Esophagus squamous epithelium (tissue), 4 donors: ENCODE measurements around the gene LRP11.

Source experiments
- POLR2A ChIP-seq, 4 donors: fragments of 450-650 bp; IDR thresholded peaks; one replicate each; pipeline ENCODE4 v1.6.1; 2017; ENCODE audit warnings: antibody characterized with exemption in 4 of 4, mild to moderate bottlenecking in 4 of 4, moderate library complexity in 3 of 4
- TF ChIP-seq, protein P1 (sequence below), 6 experiments: fragments of 450-650 bp in 4 of 6; fragments of 200-600 bp in 2 of 6; sonication (generic) in 2 of 6; IDR thresholded peaks; one replicate each; pipeline ENCODE4 v1.5.1; 2016 to 2019; ENCODE audit warnings: antibody characterized with exemption in 6 of 6, mild to moderate bottlenecking in 4 of 6, moderate library complexity in 4 of 6

GRCh38 chr6:149783551-149783950 is 80.6 kb downstream of the LRP11 start:
- TF ChIP-seq, protein P1, sequence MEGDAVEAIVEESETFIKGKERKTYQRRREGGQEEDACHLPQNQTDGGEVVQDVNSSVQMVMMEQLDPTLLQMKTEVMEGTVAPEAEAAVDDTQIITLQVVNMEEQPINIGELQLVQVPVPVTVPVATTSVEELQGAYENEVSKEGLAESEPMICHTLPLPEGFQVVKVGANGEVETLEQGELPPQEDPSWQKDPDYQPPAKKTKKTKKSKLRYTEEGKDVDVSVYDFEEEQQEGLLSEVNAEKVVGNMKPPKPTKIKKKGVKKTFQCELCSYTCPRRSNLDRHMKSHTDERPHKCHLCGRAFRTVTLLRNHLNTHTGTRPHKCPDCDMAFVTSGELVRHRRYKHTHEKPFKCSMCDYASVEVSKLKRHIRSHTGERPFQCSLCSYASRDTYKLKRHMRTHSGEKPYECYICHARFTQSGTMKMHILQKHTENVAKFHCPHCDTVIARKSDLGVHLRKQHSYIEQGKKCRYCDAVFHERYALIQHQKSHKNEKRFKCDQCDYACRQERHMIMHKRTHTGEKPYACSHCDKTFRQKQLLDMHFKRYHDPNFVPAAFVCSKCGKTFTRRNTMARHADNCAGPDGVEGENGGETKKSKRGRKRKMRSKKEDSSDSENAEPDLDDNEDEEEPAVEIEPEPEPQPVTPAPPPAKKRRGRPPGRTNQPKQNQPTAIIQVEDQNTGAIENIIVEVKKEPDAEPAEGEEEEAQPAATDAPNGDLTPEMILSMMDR (IDR thresholded peaks at IDR 0.05) = no peak
- no peak for TF ChIP-seq POLR2A (IDR thresholded peaks at IDR 0.05)
